GM10266 (cell line): Measurements from ENCODE around the gene TMX4.

ENCODE experiments used
- DNase-seq: peaks from one replicate; pipeline ENCODE4 v3.0.0; 2012; ENCODE audit errors: extremely low spot score
- CTCF ChIP-seq: IDR thresholded peaks from 2 replicates; pipeline ENCODE4 v1.5.1; 2012; ENCODE audit warnings: mild to moderate bottlenecking, low read depth; ENCODE audit not compliant: control insufficient read depth, insufficient read depth; ENCODE audit errors: missing control alignments

TMX4 gene

DNA sequence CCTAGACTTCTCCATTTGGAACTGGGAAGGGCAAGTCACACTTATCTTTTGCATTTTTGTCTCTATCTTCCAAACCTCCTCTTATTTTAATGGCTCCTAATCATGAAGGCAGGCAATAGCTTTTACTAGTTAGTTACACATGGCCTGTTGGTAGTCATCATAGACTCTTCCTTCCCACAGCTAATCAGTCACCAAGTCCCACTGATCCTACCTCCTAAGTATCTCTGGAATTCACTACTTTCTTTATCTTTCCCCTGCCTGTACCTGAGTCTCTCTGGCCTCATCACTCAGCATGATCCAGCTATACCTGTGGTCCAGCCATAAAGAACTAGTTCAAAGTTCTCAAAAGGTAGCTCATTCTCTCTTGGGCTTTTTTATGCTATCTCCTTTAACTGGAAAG lies 18.8 kb downstream of the TMX4 start:
- no peak for DNase-seq
- TF ChIP-seq CTCF = no peak

DNA sequence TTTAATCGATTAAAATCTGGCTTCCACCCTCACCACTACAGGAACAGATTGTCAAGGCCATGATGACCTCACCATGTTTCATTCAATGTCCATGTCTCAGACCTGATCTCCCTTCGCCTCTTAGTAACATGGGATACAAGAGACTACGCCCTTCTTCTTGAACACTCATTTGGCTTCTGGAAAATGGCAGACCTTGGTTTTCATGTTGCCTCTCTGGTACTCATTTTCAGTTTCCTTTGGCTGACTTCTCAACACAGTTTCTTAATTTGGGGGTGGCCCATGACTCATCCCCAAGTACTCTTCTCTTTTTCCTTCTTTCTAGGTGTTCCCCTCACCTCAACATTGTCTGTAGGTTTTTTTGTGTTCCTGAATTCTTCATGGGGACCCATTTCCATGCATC lies 22.7 kb downstream of the TMX4 start:
- no peak for TF ChIP-seq CTCF
- DNase-seq = no peak

GRCh38 chr20:7994809-7995208 lies 24.8 kb downstream of the TMX4 start:
- DNase-seq = no peak
- no peak for TF ChIP-seq CTCF

GRCh38 chr20:7993703-7994102 lies 25.9 kb downstream of the TMX4 start:
- no peak for TF ChIP-seq CTCF
- DNase-seq = no peak

- no peak for TF ChIP-seq CTCF
Observed at GRCh38 chr20:7993238-7993637, 26.3 kb downstream of the TMX4 start.

DNA sequence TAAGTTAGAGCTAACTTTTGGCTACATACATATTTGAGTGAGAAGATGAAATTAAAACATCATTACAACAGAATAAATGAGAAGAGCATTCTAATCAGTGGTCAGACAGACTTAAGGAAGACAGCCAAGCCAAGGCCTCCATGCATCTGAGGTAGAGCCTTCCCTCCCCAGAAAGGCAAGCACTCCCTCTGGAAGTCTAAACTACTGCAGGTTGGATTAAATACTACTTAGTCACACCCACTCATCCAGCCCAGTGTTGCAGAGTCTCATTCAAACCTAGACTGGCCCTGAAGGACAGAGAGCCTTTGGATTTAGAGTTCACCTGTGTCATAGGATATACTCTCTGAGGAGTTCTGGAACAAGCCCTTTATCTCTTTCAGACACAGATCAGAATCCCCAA lies 29.2 kb downstream of the TMX4 start:
- DNase-seq = no peak
- no peak for TF ChIP-seq CTCF

More at GRCh38 chr20:7993238-7993637, 26.3 kb downstream of the TMX4 start:
- DNase-seq = no peak

GRCh38 chr20:7989379-7989778 lies 30.2 kb downstream of the TMX4 start:
- TF ChIP-seq CTCF = no peak
- no peak for DNase-seq
